HG03025 (cell line): ENCODE data around the gene RNF121.

Source experiments
- ATAC-seq: cut with Tn5 transposase; IDR thresholded peaks from one replicate; pipeline ENCODE4 v1.9.1; 2021; ENCODE audit warnings: mild to moderate bottlenecking, moderate library complexity; ENCODE audit not compliant: unreplicated experiment, low FRiP score

RNF121 gene

GRCh38 chr11:72026090-72026489 is 97.2 kb downstream of the RNF121 start:
- no peak for ATAC-seq

GRCh38 chr11:72030472-72031045 is 101.7 kb downstream of the RNF121 start:
- ATAC-seq = no peak

- ATAC-seq = no peak
Measured at GRCh38 chr11:72036687-72037086, 107.8 kb downstream of the RNF121 start.

GRCh38 chr11:72037554-72038311 is 108.9 kb downstream of the RNF121 start:
- ATAC-seq = no peak

GRCh38 chr11:72038491-72038890 is 109.6 kb downstream of the RNF121 start:
- ATAC-seq = no peak

GRCh38 chr11:72039031-72039855 is 110.4 kb downstream of the RNF121 start:
- ATAC-seq = no peak

- no peak for ATAC-seq
Measured at GRCh38 chr11:72039856-72040401, 111.1 kb downstream of the RNF121 start.

GRCh38 chr11:72040491-72041363 is 111.9 kb downstream of the RNF121 start:
- ATAC-seq = no peak

GRCh38 chr11:72041364-72042063 is 112.7 kb downstream of the RNF121 start:
- ATAC-seq = no peak

- ATAC-seq = no peak
Measured at GRCh38 chr11:72042064-72042745, 113.4 kb downstream of the RNF121 start.

GRCh38 chr11:72045849-72046248 is 117.0 kb downstream of the RNF121 start:
- ATAC-seq = no peak
